Breast epithelium (tissue), 3 donors: ENCODE data around the gene INSC.

Experiments used
- POLR2AphosphoS5 ChIP-seq, 3 donors: sonication (generic); formaldehyde crosslinking; IDR thresholded peaks; one replicate each; pipeline ENCODE4 v1.6.1; 2017; ENCODE audit warnings: antibody characterized with exemption in 3 of 3
- TF ChIP-seq, protein P1 (sequence below), 3 donors: fragments of 450-650 bp; IDR thresholded peaks; one replicate each; pipeline ENCODE4 v1.5.1; 2016 to 2017; ENCODE audit warnings: antibody characterized with exemption in 3 of 3, mild to moderate bottlenecking in 3 of 3, moderate library complexity in 3 of 3

DNA sequence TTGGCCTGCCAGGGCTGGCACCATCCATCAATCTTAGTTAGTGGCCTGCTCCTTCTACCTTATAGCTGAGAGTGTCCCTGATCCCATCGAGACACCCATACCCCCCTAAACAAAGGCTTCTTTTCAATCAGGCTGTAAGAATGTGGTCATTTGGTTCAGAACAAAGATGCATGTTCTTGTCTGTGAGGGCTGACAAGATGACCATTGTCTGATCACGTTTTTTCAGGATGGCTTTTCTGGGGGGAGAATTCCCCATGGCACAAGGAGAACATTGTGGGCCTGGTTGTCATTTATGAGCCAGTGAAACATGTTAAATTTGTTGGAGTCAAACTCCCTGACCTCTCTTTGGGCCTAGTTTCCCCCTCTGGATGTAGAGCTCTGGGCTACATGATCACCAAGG lies 160.4 kb downstream of the INSC start:
- no peak for TF ChIP-seq POLR2AphosphoS5 (IDR thresholded peaks at IDR 0.05)
- TF ChIP-seq, protein P1, sequence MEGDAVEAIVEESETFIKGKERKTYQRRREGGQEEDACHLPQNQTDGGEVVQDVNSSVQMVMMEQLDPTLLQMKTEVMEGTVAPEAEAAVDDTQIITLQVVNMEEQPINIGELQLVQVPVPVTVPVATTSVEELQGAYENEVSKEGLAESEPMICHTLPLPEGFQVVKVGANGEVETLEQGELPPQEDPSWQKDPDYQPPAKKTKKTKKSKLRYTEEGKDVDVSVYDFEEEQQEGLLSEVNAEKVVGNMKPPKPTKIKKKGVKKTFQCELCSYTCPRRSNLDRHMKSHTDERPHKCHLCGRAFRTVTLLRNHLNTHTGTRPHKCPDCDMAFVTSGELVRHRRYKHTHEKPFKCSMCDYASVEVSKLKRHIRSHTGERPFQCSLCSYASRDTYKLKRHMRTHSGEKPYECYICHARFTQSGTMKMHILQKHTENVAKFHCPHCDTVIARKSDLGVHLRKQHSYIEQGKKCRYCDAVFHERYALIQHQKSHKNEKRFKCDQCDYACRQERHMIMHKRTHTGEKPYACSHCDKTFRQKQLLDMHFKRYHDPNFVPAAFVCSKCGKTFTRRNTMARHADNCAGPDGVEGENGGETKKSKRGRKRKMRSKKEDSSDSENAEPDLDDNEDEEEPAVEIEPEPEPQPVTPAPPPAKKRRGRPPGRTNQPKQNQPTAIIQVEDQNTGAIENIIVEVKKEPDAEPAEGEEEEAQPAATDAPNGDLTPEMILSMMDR (IDR thresholded peaks at IDR 0.05), result no peak
